Upper lobe of right lung (tissue), 1 donor: ENCODE data around the gene BDKRB1. TPM values are rescaled to one million over a fixed set of nuclear protein-coding genes. Genes with fewer than 3 reads are reported as not detected.
A peak's percentile ranks its signal among the peaks of the same experiment; 100 is the strongest.
"Not testable (repeated sequence)": the region's sequence is repeated elsewhere in the genome, so short reads cannot be mapped to it uniquely, and the experiment has no call there.

Source experiments
- ATAC-seq: fragments of 200-7000 bp; cut with Tn5 transposase; one replicate; pipeline ENCODE4 v1.9.1; 2020; ENCODE audit warnings: mild to moderate bottlenecking, moderate library complexity
- DNase-seq: peaks from one replicate; pipeline ENCODE4 v3.0.0-alpha.2; 2020
- H3K27ac ChIP-seq: fragments of 200-600 bp; one replicate; pipeline ENCODE4 v1.8.0; 2022
- H3K27me3 ChIP-seq: fragments of 200-600 bp; one replicate; pipeline ENCODE4 v1.8.0; 2022; ENCODE audit warnings: mild to moderate bottlenecking
- H3K36me3 ChIP-seq: fragments of 200-600 bp; one replicate; pipeline ENCODE4 v1.8.0; 2022
- H3K4me1 ChIP-seq: fragments of 200-600 bp; one replicate; pipeline ENCODE4 v1.8.0; 2022
- H3K4me3 ChIP-seq: fragments of 200-600 bp; one replicate; pipeline ENCODE4 v1.8.0; 2022; ENCODE audit warnings: mild to moderate bottlenecking
- H3K9me3 ChIP-seq: fragments of 200-600 bp; one replicate; pipeline ENCODE4 v1.8.0; 2022
- CTCF ChIP-seq: fragments of 200-600 bp; IDR thresholded peaks from one replicate; pipeline ENCODE4 v1.8.0; 2022; ENCODE audit warnings: antibody characterized with exemption
- intact Hi-C: fragments of 100-400 bp; cut with DNase I; formaldehyde crosslinking; loops from one replicate; pipeline ENCODE4 v1.11.0; 2022
- total RNA-seq: library from RNA; stranded (reverse); fragmentation: NEBNext Ultra II Directional; extraction: Animal tissue kit (Norgen Biotek cat#: 25700); gene quantifications from one replicate; pipeline ENCODE4 v1.2.1, GENCODE V29; 2021
- donor health status: DM: no; HTN: yes; CAD: no; lungs with severe emphysema.

BDKRB1 gene
- total RNA-seq, 1 donor from 2014 or later, result not detected

GRCh38 chr14:96242126-96242525, 13.9 kb upstream of the BDKRB1 start:
- ATAC-seq (no peak), DNase-seq (peak; percentile 27)
- no peaks in the 10 kb centered on the region for H3K36me3 ChIP-seq
- TF ChIP-seq CTCF, result no peak
- no peaks in the 10 kb centered on the region for H3K27me3 ChIP-seq
- H3K4me1 ChIP-seq, result no peaks in the 10 kb centered on the region
- intact Hi-C loops, result no loop called here
- H3K4me3 ChIP-seq, result no peak overlapping the region
- H3K9me3 ChIP-seq, result no peaks in the 10 kb centered on the region
- H3K27ac ChIP-seq, result no peak overlapping the region

GRCh38 chr14:96243785-96244184, 12.2 kb upstream of the BDKRB1 start:
- ATAC-seq (no peak), DNase-seq (peak; percentile 17)
- intact Hi-C loops, result no loop called here
- Histone ChIP-seq H3K4me1 (no peaks in the 10 kb centered on the region), H3K9me3 (no peaks in the 10 kb centered on the region), H3K36me3 (no peaks in the 10 kb centered on the region), H3K4me3 (no peak overlapping the region), H3K27ac (no peak overlapping the region), H3K27me3 (no peaks in the 10 kb centered on the region)
- TF ChIP-seq CTCF, result no peak

GRCh38 chr14:96245074-96245473, 10.9 kb upstream of the BDKRB1 start:
- H3K4me3 ChIP-seq, DNase-seq, H3K36me3 ChIP-seq, ATAC-seq, H3K4me1 ChIP-seq, intact Hi-C loops, H3K27me3 ChIP-seq, H3K27ac ChIP-seq, H3K9me3 ChIP-seq: not testable (repeated sequence)

GRCh38 chr14:96245710-96246538, 10.1 kb upstream of the BDKRB1 start:
- Histone ChIP-seq H3K9me3 (no peaks in the 10 kb centered on the region), H3K27me3 (no peaks in the 10 kb centered on the region), H3K4me3 (no peak overlapping the region), H3K36me3 (no peaks in the 10 kb centered on the region), H3K4me1 (no peaks in the 10 kb centered on the region), H3K27ac (no peak overlapping the region)
- DNase-seq (peak; percentile 13), ATAC-seq (no peak)
- intact Hi-C loops, result no loop called here
- TF ChIP-seq CTCF, result no peak

DNA sequence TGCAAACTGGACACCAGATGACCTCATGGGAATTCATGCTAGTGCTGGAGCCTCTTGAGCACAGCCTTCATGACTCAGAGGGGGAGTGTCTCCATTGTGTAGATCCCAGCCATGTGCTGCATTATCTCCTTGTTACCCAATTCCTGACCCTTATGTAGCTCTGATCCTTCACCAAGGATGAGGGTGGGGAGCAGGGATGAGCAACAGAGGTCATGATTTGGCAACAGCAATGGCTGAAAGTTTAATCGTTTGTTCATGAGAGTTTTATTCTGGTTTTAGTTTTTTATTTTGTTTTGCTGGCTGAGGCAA, 9.5 kb upstream of the BDKRB1 start:
- ATAC-seq (no peak), DNase-seq (no peak)
- Histone ChIP-seq H3K9me3 (no peaks in the 10 kb centered on the region), H3K36me3 (no peaks in the 10 kb centered on the region), H3K4me3 (no peak overlapping the region), H3K27ac (no peak overlapping the region), H3K4me1 (no peaks in the 10 kb centered on the region), H3K27me3 (no peaks in the 10 kb centered on the region)
- intact Hi-C loops, result no loop called here
- TF ChIP-seq CTCF, result no peak

- Histone ChIP-seq H3K27ac (no peak overlapping the region), H3K27me3 (no peaks in the 10 kb centered on the region), H3K36me3 (no peaks in the 10 kb centered on the region), H3K4me1 (no peaks in the 10 kb centered on the region), H3K4me3 (no peak overlapping the region), H3K9me3 (no peaks in the 10 kb centered on the region)
- intact Hi-C loops, result no loop called here
- TF ChIP-seq CTCF, result no peak
- ATAC-seq (no peak), DNase-seq (peak; percentile 5)
Measured at GRCh38 chr14:96247031-96247430, 9.0 kb upstream of the BDKRB1 start.
